Keratinocyte (primary cell): ENCODE results near the gene RYR2. TPM values are rescaled to one million over a fixed set of nuclear protein-coding genes. Genes with fewer than 3 reads are reported as not detected.

Experiments
- DNase-seq: peaks from one replicate; pipeline ENCODE4 v3.0.0-alpha.2; 2011; ENCODE audit warnings: low read depth, missing footprints, low spot score
- FAIRE-seq: peaks from 2 replicates; lab custom pipeline; 2011; peaks lifted over from hg19 to GRCh38; lab: Jason Lieb, UNC
- H2AFZ ChIP-seq: 2 replicates; pipeline ENCODE4 v1.6.0; 2012; ENCODE audit warnings: low read length, control low read depth, inconsistent platforms; ENCODE audit not compliant: control insufficient read depth
- H3K27ac ChIP-seq: 2 replicates; pipeline ENCODE4 v1.5.1; 2011; ENCODE audit warnings: low read length; ENCODE audit not compliant: control insufficient read depth, insufficient read depth
- H3K27me3 ChIP-seq: 3 replicates; pipeline ENCODE4 v1.6.0; 2011; ENCODE audit warnings: low read length; ENCODE audit not compliant: control insufficient read depth, insufficient read depth; ENCODE audit errors: extremely low read depth
- H3K36me3 ChIP-seq, 2 experiments: 2 replicates in 1 of 2; 3 replicates in 1 of 2; pipeline ENCODE4 v1.5.1; 2011; ENCODE audit warnings: low read length in 2 of 2, mild to moderate bottlenecking in 1 of 2; ENCODE audit not compliant: control insufficient read depth in 2 of 2, insufficient read depth in 2 of 2; ENCODE audit errors: extremely low read depth in 1 of 2
- H3K4me1 ChIP-seq: 3 replicates; pipeline ENCODE4 v1.5.1; 2011; ENCODE audit warnings: low read length; ENCODE audit not compliant: control insufficient read depth, insufficient read depth; ENCODE audit errors: extremely low read depth
- H3K4me2 ChIP-seq: 3 replicates; pipeline ENCODE4 v1.6.0; 2011; ENCODE audit warnings: low read depth, low read length; ENCODE audit not compliant: control insufficient read depth, insufficient read depth; ENCODE audit errors: extremely low read depth
- H3K4me3 ChIP-seq, 3 experiments: fragments of 200-600 bp in 1 of 3; sonication (generic) in 1 of 3; 2 replicates in 2 of 3; 3 replicates in 1 of 3; pipeline ENCODE4 v1.5.1; 2011 to 2016; ENCODE audit warnings: low read length in 3 of 3, mild to moderate bottlenecking in 3 of 3, control low read depth in 2 of 3, inconsistent platforms in 1 of 3, low read depth in 1 of 3, mixed read lengths in 1 of 3, mixed run types in 1 of 3, moderate library complexity in 1 of 3; ENCODE audit not compliant: control insufficient read depth in 2 of 3, insufficient read depth in 2 of 3; ENCODE audit errors: extremely low read depth in 1 of 3
- H3K79me2 ChIP-seq: 2 replicates; pipeline ENCODE4 v1.6.0; 2012; ENCODE audit warnings: low read length; ENCODE audit not compliant: control insufficient read depth, insufficient read depth
- H3K9ac ChIP-seq: 3 replicates; pipeline ENCODE4 v1.6.0; 2011; ENCODE audit warnings: low read length; ENCODE audit not compliant: control insufficient read depth, insufficient read depth; ENCODE audit errors: extremely low read depth
- H3K9me1 ChIP-seq: 3 replicates; pipeline ENCODE4 v1.6.0; 2011; ENCODE audit warnings: low read length; ENCODE audit not compliant: control insufficient read depth, insufficient read depth; ENCODE audit errors: extremely low read depth
- H3K9me3 ChIP-seq: 2 replicates; pipeline ENCODE4 v1.5.1; 2012; ENCODE audit warnings: low read depth, low read length; ENCODE audit not compliant: control insufficient read depth
- H4K20me1 ChIP-seq: 3 replicates; pipeline ENCODE4 v1.6.0; 2011; ENCODE audit warnings: low read length; ENCODE audit not compliant: control insufficient read depth, insufficient read depth; ENCODE audit errors: extremely low read depth
- CTCF ChIP-seq, 3 experiments: IDR thresholded peaks in 1 of 3; conservative IDR thresholded peaks in 1 of 3; optimal IDR thresholded peaks in 1 of 3; 2 replicates in 2 of 3; 3 replicates in 1 of 3; pipeline versions ENCODE3 to v1.5.1; 2011; ENCODE audit warnings: low read length in 3 of 3, mild to moderate bottlenecking in 3 of 3, moderate library complexity in 2 of 3, control low read depth in 1 of 3, inconsistent platforms in 1 of 3; ENCODE audit not compliant: insufficient read depth in 2 of 3; ENCODE audit errors: extremely low read depth in 1 of 3
- EZH2 ChIP-seq: IDR thresholded peaks from one replicate; pipeline ENCODE4 v1.6.1; 2012; ENCODE audit warnings: inconsistent platforms, mild to moderate bottlenecking, low read length, moderate library complexity
- dilution Hi-C: fragments of 300-500 bp; cut with MboI; formaldehyde crosslinking; loops from one replicate; pipeline ENCODE4 v1.7.0; 2020; ENCODE audit warnings: low sequenced_read_pairs; ENCODE audit not compliant: extremely low pct_ligation_motif_present
- polyA plus RNA-seq, 5 experiments: library from polyadenylated mRNA; depleted of rRNA in 3 of 5; stranded (reverse) in 3 of 5; stranded (forward) in 1 of 5; unstranded in 1 of 5; fragments of >200 nt; gene quantifications; 1 replicate in 1 of 5; 2 replicates in 3 of 5; 3 replicates in 1 of 5; pipeline versions ENCODE4 v1.2.1 to v1.2.3, GENCODE V29; 2011 to 2012; ENCODE audit warnings: missing spikeins in 2 of 5, low read depth in 1 of 5, low replicate concordance in 1 of 5

Gene RYR2
- polyA plus RNA-seq, 1 donor (not counting 4 experiments of a cell fraction or from before 2014, with no cell fraction given), result 0.05 TPM

GRCh38 chr1:237730826-237731350, 688.9 kb downstream of the RYR2 start:
- Histone ChIP-seq H3K27ac (no peak overlapping the region), H3K79me2 (no peaks in the 10 kb centered on the region), H3K4me1 (no peaks in the 10 kb centered on the region), H3K9me3 (no peaks in the 10 kb centered on the region), H3K9ac (no peak overlapping the region), H3K27me3 (no peaks in the 10 kb centered on the region), H3K36me3 (no peaks in the 10 kb centered on the region), H3K4me2 (no peak overlapping the region), H3K4me3 (no peak overlapping the region), H4K20me1 (no peaks in the 10 kb centered on the region), H2AFZ (no peak overlapping the region), H3K9me1 (no peaks in the 10 kb centered on the region)
- no peak for TF ChIP-seq CTCF (optimal IDR thresholded peaks at IDR 0.05 in 1 of 3, IDR thresholded peaks at IDR 0.05 in 1 of 3, conservative IDR thresholded peaks at IDR 0.05 in 1 of 3; ENCODE audit: extremely low read depth in 1 of 3, insufficient read depth in 2 of 3, low read length in 3 of 3)
- TF ChIP-seq EZH2, result no peak
- FAIRE-seq (no peak), DNase-seq (no peak)
- dilution Hi-C loops, result no loop called here

GRCh38 chr1:237732657-237733056, 690.7 kb downstream of the RYR2 start:
- Histone ChIP-seq H3K79me2 (no peaks in the 10 kb centered on the region), H3K4me3 (no peak overlapping the region), H3K9ac (no peak overlapping the region), H2AFZ (no peak overlapping the region), H3K4me1 (no peaks in the 10 kb centered on the region), H3K4me2 (no peak overlapping the region), H4K20me1 (no peaks in the 10 kb centered on the region), H3K9me1 (no peaks in the 10 kb centered on the region), H3K27ac (no peak overlapping the region), H3K27me3 (no peaks in the 10 kb centered on the region), H3K9me3 (no peaks in the 10 kb centered on the region), H3K36me3 (no peaks in the 10 kb centered on the region)
- FAIRE-seq (no peak), DNase-seq (no peak)
- no peak for TF ChIP-seq EZH2
- TF ChIP-seq CTCF (optimal IDR thresholded peaks at IDR 0.05 in 1 of 3, IDR thresholded peaks at IDR 0.05 in 1 of 3, conservative IDR thresholded peaks at IDR 0.05 in 1 of 3; ENCODE audit: extremely low read depth in 1 of 3, insufficient read depth in 2 of 3, low read length in 3 of 3), result no peak
- dilution Hi-C loops, result no loop called here
